GM19043 (cell line): Measurements from ENCODE around the gene CLN3.
"Not testable (repeated sequence)": the region's sequence is repeated elsewhere in the genome, so short reads cannot be mapped to it uniquely, and the experiment has no call there.

ENCODE experiments used
- ATAC-seq: cut with Tn5 transposase; IDR thresholded peaks from one replicate; pipeline ENCODE4 v1.9.1; 2021; ENCODE audit warnings: low read depth; ENCODE audit not compliant: unreplicated experiment

The CLN3 gene

GRCh38 chr16:28514246-28514645, 22.4 kb upstream of the CLN3 start:
- no peak for ATAC-seq

GRCh38 chr16:28513484-28514181, 21.8 kb upstream of the CLN3 start:
- ATAC-seq = no peak

GRCh38 chr16:28511801-28512789, 20.2 kb upstream of the CLN3 start:
- ATAC-seq = no peak

GRCh38 chr16:28511031-28511430, 19.2 kb upstream of the CLN3 start:
- no peak for ATAC-seq

- ATAC-seq = no peak
Observed at GRCh38 chr16:28505489-28506137, 13.7 kb upstream of the CLN3 start.

GRCh38 chr16:28504707-28505404, 13.0 kb upstream of the CLN3 start:
- no peak for ATAC-seq

GRCh38 chr16:28503470-28504259, 11.8 kb upstream of the CLN3 start:
- ATAC-seq = no peak

- no peak for ATAC-seq
Observed at GRCh38 chr16:28502290-28502689, 10.4 kb upstream of the CLN3 start.

GRCh38 chr16:28501258-28502232, 9.7 kb upstream of the CLN3 start:
- ATAC-seq = no peak

- ATAC-seq = not testable (repeated sequence)
Observed at GRCh38 chr16:28500476-28501180, 8.8 kb upstream of the CLN3 start.

GRCh38 chr16:28499854-28500253, 8.0 kb upstream of the CLN3 start:
- no peak for ATAC-seq

- no peak for ATAC-seq
Observed at GRCh38 chr16:28498666-28499381, 7.0 kb upstream of the CLN3 start.

- no peak for ATAC-seq
Observed at GRCh38 chr16:28497861-28498599, 6.2 kb upstream of the CLN3 start.

- ATAC-seq = no peak
Observed at GRCh38 chr16:28497386-28497785, 5.5 kb upstream of the CLN3 start.

- ATAC-seq = no peak
Observed at GRCh38 chr16:28496844-28497243, 5.0 kb upstream of the CLN3 start.

- no peak for ATAC-seq
Observed at GRCh38 chr16:28495795-28496749, 4.2 kb upstream of the CLN3 start.
